Suprapubic skin (tissue), 3 donors: ENCODE measurements around the gene CDH4.

ENCODE experiments used
- EP300 ChIP-seq: sonication (generic); formaldehyde crosslinking; IDR thresholded peaks from one replicate; pipeline ENCODE4 v1.6.1; 2017; ENCODE audit warnings: antibody characterized with exemption
- TF ChIP-seq, protein P1 (sequence below), 2 donors: fragments of 200-600 bp in 1 of 2; fragments of 450-650 bp in 1 of 2; sonication (generic) in 1 of 2; IDR thresholded peaks; one replicate each; pipeline ENCODE4 v1.5.1; 2016 to 2019; ENCODE audit warnings: antibody characterized with exemption in 2 of 2, mild to moderate bottlenecking in 1 of 2, moderate library complexity in 1 of 2

DNA sequence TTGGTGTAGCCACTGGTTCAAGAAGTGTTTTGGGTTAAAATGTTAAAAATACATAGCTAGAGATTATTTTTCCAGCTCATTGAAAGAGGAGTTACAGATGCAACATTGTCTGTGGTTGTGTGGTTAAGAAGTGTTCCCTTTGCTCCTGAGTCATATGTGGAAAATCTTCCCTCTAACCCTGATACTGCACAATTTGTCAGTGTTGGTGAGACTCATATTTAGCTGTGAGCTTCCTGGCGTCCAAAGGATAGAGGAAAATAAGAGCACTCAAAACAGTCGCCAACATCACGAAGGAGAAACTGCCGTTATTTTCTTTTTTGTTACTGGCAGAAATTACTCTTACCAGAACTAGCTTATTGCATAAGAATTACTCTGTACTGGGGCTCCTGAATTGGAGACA is 250.4 kb downstream of the CDH4 start:
- TF ChIP-seq, protein P1, sequence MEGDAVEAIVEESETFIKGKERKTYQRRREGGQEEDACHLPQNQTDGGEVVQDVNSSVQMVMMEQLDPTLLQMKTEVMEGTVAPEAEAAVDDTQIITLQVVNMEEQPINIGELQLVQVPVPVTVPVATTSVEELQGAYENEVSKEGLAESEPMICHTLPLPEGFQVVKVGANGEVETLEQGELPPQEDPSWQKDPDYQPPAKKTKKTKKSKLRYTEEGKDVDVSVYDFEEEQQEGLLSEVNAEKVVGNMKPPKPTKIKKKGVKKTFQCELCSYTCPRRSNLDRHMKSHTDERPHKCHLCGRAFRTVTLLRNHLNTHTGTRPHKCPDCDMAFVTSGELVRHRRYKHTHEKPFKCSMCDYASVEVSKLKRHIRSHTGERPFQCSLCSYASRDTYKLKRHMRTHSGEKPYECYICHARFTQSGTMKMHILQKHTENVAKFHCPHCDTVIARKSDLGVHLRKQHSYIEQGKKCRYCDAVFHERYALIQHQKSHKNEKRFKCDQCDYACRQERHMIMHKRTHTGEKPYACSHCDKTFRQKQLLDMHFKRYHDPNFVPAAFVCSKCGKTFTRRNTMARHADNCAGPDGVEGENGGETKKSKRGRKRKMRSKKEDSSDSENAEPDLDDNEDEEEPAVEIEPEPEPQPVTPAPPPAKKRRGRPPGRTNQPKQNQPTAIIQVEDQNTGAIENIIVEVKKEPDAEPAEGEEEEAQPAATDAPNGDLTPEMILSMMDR (IDR thresholded peaks at IDR 0.05), result no peak
- no peak for TF ChIP-seq EP300
